COLO829 (cell line): Measurements from ENCODE around the gene ANGPT4.

Experiments used
- DNase-seq: peaks from one replicate; pipeline ENCODE4 v3.0.0; 2012; ENCODE audit warnings: low spot score

ANGPT4 gene

DNA sequence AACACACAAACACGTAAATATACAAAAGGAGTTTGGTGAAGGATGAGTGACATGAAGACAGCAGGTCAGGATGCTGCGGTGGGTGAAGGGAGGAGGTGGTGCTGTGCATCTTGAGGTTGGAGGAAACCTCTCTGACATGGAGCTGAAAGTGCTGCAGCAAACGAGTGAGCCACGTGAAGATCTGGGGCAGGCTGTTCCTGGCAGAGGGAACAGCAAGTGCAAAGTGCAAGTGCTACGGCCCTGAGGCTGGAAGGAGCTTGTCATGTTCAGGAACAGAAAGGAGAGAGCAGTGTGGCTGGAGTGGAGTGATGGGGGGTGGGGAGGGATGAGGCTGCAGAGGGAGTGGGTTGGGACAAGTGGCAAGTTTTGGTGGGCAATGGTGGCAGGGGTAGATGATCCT lies 24.8 kb upstream of the ANGPT4 start:
- DNase-seq = no peak

DNA sequence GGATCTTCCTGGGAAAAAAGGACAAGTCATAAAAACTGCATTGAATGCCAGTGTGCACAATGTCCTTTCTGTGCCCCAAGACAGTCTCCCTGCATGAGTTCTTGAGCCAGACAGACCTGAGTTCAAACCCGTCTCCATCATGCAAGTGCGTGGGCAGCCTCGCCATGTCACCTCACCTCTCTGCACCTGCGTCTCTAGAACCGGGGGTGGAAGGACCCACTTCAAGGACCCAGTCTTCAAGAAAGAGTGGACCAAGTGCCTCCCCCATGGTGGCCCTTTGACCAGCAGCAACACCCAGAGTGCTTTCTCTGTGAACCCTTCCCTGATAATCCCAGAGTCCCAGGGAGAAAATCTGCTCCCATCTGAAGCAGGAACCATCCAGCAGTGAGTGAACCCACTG lies 23.5 kb upstream of the ANGPT4 start:
- no peak for DNase-seq

DNA sequence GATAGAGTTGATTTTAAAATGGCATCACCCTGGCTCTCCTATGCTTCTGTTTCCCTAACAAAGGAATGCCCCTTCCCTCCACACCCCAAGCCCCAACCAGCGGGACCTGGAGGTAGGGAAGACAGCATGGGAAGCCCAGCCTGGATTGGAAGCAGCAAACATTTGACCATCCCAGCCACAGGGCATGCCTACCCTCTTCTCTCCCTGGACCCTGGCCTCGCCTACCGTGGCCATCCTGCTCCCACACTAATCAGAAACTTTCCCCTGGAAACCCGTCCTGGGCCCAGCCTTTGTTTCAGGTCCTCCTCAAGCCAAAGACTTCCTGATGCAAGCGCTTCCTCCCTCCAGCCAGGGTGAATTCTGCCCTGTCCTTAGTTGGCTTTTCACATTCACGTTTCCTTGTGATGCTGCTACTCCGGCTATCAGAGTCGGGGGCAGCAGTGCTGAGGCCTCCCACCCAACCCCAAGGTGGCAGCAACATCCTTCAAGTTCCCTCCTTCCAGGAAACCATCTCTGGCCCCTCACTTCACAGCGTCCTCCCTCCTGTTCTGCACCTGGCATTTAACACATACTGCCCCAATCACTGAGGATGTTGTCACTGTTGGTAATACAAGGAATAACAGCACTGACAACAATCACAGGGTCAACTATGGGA lies 18.2 kb upstream of the ANGPT4 start:
- no peak for DNase-seq

DNA sequence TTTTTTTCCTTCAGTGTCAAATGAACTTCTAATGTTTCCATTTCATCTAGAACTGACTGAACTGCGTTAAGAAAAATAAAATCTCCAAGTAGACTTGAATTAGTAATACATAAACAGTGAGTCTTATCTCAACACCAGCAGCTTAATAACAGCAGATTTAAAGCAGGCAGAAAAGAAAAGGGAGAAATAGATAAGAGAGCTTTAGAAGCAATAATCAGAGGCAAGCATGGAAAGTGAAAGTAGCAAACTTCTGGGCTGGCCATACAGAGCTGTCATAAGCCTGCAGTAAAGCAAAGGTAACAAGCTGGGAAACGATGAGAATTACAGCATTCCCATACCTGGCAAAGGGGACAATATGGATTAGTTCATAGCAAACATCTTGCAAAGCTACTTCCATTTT lies 16.9 kb upstream of the ANGPT4 start:
- DNase-seq = no peak

DNA sequence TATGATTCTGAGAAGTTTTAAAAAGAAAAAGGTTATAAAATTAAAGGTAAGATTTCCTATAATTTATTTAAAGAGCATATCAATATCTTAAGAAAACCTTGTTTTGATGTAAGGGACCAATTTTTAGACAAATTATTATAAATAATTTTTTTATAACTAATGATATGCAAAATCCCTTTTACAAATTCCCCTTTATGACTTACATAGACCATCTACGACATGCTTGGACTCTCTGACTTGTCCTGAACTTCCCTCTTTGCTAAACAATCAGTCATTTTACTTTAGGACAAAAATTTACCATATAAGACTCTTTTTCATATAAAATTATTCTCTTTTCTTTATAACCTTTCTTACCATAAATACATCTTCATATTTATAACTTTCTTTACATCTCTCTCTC lies 15.3 kb upstream of the ANGPT4 start:
- DNase-seq = no peak

DNA sequence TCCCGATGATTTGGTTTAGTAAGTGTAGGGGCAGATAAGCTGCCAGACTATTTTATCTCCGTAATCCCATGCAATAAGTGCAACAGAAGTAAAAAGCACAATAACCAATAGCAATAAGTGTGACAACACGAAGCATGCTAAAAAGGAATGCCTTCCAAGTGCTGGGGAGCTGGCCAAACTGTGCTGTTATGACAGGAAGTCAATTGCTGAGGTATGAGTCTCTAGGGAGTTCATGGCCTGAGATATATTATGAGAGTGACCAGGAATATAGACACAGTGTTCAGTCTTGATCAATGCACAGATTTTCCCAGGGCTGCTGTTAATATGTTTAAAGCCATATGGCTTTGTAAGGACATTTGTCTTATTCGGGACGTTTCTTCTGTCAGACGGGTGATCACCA lies 10.5 kb upstream of the ANGPT4 start:
- DNase-seq = no peak

DNA sequence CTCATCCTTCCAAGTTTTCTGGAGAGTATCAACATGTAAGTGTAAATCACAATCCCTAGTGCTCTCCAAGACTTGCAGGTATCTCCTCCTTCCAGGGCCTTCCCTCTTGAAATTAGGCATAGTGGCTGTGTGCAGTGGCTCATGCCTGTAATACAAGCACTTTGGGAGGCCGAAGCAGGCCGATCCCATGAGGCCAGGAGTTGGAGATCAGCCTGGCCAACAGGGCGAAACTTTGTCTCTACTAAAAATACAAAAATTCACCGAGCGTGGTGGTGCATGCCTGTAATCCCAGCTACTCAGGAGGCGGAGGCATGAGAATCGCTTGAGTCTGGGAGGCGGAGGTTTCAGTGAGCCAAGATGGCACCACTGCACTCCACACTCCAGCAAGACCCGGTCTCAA lies 9.4 kb upstream of the ANGPT4 start:
- DNase-seq = no peak

DNA sequence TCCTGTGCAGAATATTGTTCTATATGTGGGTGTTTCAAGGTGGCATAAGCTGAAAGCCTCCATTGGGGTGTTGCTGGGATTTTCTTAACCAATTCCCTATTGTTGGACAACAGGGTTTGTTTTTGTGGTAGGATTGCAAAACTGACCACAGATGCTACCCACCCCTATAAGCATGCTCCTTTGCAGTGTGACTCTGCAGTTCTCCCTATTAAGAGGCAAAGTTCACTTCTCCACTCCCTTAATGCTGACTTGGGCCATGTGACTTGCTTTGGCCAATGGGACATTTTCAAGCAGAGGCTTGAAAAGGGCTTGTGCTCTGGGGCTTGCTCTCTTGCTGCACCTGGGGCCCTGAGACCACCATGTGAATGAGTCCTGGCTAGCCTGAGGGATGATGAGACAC lies 8.5 kb upstream of the ANGPT4 start:
- no peak for DNase-seq

DNA sequence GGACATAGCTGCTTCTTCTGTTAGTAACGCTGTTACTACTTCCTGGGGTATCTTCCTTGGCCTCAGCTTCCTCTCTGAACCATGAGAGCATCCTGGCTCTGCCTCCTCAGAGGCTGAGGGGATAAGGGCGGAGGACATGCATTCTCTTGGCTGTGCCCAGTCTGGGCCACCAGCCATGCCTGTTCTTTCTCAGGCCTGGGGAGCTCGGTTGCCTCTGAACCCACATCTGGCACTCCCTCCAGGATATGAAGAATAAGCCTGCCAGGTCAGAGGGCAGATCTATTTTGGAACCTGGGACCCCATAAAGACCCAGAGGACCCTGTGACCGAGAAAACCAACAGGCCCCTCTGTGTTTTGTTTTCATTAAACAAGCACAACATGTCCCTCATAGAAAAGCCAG lies 6.6 kb upstream of the ANGPT4 start:
- DNase-seq = no peak

DNA sequence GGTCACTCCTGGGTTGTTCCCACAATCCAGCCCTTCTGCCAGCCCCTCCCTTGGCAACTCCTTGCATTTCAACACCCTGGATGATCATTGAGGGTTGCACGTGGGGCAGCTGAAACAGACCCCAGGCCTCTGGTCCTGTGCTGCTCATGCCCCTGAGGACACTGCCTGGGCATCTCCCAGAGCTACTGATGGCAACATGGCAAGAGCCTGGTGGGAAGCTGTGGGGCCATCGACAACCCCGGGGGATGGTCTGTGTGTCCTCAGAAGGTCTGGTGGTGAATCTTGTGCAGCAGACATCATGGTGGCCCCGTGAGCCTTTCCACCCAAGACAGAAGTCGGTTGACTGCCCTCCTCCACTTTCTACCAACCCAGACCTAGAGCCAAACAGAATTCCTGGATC lies 4.9 kb upstream of the ANGPT4 start:
- no peak for DNase-seq

DNA sequence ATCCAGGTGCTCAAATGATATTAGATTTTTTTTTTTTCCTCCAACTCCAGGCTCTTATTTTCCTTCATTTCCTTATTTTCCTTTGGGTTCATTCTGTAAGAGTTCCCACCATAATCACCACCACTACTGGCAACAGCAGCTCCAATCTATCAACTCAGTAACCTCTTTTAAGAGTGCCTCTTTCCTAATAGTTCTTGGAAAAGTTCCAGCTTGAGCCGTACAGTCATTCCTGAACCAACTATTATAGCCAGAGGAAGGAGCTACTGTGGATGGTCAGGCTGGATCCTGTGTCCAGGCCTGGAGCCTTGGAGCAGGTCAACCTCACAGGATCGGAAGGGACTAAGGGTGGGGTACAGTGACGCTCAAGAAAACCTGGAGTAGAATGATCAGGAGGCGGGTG lies 4.2 kb upstream of the ANGPT4 start:
- DNase-seq = no peak

DNA sequence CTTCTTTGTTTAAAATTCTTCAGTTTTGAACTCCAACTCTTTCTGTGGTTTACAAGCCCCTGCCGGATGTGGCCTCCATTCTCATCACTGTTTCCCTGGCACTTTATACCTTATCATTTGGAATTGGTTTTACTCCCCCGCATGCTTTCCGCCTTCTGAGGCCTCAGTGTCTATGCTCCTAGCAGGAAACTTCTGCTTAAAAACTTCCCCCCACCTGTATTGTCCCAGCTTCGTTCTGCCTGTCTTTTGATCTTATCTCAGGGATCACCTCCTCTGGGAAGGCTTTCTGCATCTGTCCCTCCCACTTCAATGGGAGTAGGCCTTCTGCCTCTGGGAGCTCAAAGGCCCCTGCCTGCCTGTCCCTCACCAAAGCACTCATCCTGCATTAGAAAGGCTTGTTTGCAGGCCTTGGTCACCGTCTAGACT lies 3.4 kb upstream of the ANGPT4 start:
- DNase-seq = no peak

DNA sequence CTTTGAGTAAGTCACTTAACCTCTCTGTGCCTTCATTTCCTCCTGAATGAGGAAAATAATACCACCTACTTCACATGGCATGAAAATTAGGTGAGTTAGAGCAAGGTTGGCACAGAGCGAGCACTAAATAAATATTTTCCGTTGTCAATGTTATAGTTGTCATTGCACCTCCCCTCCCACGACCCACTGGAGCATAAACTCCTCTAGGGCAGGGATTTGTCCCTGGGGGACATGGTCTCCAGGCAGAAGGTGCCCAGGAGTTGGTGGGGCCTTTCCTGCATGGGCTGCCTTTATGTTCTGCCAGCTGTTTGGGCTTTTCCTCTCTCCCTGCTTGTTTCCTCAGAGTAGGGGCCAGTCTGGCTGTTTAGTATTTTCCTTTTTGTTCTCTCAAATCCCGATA lies 1.3 kb upstream of the ANGPT4 start:
- no peak for DNase-seq

DNA sequence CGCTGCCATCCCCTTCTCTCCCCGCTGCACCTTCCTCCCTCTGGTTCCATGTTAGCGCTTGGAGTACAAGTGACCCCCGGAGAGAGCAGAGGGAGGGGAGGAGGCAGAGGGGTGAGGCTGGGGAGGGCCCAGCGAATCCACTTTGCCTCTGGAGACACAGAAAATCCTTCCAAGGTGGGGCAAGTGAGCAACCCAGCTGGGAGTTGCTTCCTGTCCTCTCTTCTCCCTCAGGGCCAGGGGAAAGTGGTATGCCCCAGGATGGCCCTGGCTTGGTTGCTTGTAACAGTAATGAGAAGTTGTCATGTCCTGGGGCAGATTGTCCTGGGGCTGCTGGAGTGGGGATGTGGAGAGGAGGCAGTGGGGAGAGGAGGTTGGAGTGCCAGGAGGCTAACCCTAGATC lies 691 bp upstream of the ANGPT4 start:
- no peak for DNase-seq

DNA sequence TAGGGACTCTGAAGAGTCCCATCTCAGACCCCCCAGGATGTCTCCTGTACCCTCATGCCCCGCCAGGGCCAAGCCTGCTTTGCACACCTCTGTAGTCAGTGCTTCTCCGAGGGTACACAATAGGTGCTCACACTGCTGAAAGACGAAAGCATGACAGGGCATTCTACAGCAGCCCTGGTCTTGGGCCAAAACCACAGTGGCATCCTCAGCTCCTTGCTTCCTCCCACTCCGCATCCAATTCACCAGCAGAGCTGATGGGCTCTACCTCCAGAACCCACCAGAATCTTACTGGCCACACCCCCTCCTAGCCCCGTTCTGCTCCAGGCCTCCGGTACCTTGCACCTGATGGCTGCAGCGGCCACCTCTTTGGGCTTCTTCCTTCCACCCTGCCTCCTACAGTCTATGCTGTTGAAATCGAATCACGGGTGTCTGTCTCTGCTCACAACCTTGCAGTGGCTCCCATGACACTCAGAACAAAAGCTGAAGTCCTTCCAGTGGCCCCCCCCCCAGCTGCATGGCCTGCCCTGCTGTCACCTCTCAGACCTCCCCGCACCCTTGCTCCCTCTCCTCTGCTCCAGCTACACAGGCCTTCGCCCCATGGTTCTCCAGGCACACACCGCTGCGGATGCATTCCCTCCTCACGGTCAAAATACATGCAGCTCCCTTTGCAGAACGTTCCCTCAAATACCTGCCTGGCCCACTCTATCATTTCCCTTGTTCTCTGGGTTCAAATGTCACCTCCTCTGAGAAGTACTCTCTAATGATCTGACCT lies 1.2 kb downstream of the ANGPT4 start:
- no peak for DNase-seq

DNA sequence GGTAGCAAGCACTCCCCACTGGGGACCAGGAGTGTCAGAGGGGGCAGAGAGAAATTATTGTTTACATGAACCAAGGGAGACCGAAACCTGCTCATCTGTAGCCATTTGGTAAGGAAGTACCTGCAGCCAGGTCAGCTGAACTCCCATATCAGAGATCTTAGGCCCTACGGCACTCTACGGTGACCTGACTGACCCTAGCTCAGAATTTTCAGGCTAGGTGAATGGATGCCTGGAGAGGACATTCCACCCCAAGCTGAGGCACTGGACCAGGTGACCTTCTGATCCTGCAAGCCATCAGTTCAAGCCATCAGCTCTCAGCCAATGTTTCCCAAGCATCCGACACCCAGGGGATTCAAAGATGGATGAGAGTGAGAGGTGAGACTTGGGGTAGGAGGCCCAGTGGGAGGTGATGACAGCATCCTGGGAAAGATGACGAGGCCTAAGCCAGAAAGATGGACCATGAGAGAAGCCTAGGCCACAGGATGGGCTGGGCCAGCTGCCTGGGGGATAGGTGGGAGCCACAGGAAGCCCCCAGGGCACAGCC lies 2.8 kb downstream of the ANGPT4 start:
- no peak for DNase-seq

DNA sequence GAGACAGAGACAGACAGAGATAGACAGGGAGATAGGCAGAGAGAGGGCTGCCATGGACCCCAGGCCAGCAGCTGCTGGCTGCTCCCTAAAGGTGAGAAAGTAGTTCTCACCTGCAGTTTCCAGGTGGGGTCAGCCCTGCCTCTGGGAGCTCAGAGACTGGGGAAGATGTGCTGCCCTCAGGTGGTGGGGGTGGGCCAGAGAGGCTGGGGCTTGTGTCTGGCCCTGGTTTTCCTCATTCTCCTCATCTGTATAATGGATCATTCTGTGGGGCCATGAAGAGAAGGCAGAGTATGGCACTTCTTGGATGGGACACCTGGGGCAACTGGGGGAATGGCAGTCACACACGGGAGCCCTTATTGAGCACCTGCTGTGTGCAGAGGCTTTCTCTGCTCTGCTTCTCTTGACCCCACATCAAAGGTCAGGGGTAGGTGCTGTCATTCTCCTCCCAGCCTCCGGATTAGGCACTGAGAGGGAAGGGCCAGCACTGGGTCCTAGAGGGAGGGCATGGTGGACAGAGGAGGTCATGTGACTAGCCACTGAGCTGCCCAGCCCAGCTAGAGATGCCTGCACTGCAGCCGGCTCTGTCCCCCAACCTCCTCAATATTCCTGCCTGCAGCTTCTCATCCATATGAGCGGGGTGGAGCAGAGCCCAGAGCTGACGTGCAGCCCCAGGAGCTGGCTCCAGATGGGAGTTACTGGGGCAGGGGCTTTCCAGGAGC lies 4.1 kb downstream of the ANGPT4 start:
- no peak for DNase-seq

DNA sequence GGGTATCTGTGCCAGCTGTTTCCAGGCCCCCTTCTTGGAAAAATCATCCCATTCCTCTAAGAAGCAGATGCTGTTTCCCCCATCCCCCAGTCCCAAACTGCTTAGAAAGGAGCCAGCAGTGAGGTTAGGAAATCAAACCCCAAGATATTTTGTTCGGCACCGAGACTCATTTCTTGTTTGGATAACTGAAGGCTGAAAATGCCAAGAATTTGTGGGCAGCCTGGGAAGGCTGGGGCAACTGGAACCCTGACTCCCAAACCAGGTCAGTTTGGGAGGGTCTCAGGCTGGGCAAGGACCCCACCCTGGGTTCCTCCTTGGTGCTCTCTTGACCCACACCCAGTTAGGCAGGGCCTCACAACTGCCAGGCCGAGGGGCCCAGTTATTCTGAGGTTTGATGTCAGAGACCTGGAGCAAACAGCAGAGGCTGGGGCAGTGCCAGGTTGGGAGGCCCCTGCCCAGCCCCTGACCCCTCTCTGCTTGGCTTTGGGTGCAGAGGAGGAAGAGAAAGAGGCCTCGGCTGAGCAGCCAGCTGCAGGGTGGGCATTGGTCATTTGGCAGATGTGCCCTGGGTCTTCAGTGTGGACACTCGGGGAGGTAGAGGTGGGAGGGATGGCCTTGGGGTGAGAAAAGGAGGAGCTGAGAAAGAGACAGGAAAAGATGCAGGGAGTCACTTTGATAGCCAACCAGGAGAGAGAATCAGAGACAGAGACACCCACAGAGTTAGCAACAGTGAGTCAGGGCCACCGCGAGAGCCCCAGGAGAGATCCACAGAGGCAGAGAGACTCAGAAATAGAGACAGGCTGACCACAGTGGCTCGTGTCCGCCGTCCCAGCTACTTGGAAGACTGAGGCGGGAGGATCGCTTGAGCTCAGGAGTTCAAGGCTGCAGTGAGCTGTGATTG lies 5.0 kb downstream of the ANGPT4 start:
- DNase-seq = no peak

DNA sequence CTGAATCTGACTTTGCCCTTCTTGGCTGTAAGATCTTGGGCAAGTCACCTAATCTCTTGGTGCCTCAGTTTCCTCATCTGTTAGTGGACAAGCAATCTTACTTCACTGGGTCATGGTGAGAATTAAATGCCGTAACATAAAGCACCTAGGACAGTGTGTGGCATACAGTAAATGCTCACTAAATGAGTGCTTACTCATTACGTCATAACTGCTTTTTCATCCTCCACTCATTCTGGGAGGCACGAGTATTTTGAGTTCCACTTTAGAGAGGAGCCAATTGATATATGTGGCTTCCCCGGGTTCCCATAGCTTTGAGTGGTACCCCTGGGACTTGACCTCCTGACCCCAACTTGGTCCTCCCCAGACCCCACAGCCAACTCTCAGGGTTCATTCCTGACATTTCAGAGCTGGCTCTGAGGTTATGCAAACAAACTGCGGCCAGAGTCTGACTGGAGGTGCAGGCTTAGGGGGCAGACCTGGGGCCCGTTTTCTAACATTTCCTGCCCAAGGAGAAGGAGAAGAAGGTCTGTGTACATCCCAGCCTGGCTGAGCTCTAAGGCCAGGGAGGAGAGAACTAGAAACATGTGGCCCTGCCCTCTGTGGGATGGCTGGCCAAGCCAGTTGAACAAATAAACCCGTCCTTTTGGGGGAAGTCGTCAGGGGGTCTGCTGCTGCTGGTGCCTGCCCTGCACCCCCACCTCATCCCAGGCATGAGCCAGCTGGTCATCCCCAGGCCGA lies 5.8 kb downstream of the ANGPT4 start:
- DNase-seq = no peak

DNA sequence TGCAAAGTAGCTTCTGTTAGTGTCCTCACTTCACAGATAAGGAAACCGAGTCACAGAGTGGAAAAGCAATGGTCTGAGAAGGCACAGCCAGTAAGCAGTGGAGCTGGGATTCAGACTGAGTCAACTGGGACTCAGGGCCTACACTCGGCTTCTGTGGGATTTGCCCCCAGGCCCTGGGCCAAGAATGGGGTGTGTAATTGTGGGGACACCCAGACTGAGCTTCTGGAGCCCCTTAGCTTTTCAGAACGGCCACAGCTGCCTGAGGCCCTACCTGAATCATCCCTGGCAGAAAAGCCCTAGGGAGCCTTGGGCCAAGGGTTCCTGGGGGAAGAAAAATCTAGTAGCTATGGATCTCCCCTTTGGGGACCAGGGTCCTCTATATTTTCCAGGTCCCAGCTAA lies 6.5 kb downstream of the ANGPT4 start:
- no peak for DNase-seq

DNA sequence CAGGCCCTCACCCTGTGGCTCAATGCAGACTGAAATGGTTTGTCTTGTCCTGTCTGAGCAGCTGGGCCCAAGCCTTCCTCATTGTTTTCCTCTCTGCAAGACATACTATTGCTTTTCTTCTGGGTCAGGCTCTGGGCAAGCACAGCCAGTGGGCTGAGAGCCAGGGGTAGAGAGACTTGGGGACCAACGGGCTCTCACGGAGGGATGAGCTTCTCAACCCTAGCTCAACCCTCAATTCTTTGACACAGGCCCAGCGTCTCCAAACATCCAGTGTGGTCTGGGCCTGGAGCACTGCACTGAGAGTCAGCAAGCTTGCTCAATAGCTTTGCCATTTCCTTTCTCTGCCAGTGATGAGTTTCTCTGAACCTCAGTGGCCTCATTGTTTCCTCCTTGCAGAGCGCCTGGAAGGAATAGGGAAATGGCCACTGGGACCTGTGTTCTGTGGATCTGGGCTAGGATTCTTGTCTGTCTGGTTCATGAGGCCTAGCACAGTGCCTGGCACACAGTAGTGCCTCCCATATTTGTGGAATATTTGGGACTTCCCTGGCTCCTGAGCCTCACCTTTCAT lies 9.3 kb downstream of the ANGPT4 start:
- no peak for DNase-seq
